ENCODE data around the gene MAT1A.
"Not testable (repeated sequence)": the region's sequence is repeated elsewhere in the genome, so short reads cannot be mapped to it uniquely, and the experiment has no call there.

GRCh38 chr10:80226723-80227122 lies 62.7 kb downstream of the MAT1A start:
- not testable (repeated sequence) for TF ChIP-seq RAD21 (IDR thresholded peaks at IDR 0.05); CTCF (IDR thresholded peaks at IDR 0.05; ENCODE audit: low read depth, low read length, missing input control); EGR1 (IDR thresholded peaks at IDR 0.05; ENCODE audit: low read depth in 2 of 2); SP1 (IDR thresholded peaks at IDR 0.05); TAF1 (conservative IDR thresholded peaks at IDR 0.05)
- TF ChIP-seq, protein P1, sequence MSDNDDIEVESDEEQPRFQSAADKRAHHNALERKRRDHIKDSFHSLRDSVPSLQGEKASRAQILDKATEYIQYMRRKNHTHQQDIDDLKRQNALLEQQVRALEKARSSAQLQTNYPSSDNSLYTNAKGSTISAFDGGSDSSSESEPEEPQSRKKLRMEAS (IDR thresholded peaks at IDR 0.05): not testable (repeated sequence)
